Transverse colon (tissue), 4 donors: ENCODE data around the gene PLCG2.

ENCODE experiments used
- EP300 ChIP-seq: sonication (generic); formaldehyde crosslinking; IDR thresholded peaks from one replicate; pipeline ENCODE4 v1.6.1; 2017; ENCODE audit warnings: antibody characterized with exemption, low read depth
- POLR2A ChIP-seq: fragments of 450-650 bp; IDR thresholded peaks from one replicate; pipeline ENCODE4 v1.6.1; 2016; ENCODE audit warnings: antibody characterized with exemption, mild to moderate bottlenecking, moderate library complexity
- POLR2AphosphoS5 ChIP-seq, 3 donors: sonication (generic); formaldehyde crosslinking; IDR thresholded peaks; one replicate each; pipeline ENCODE4 v1.6.1; 2016; ENCODE audit warnings: antibody characterized with exemption in 3 of 3
- TF ChIP-seq, protein P1 (sequence below), 5 experiments: fragments of 200-600 bp in 3 of 5; fragments of 450-650 bp in 2 of 5; sonication (generic) in 3 of 5; IDR thresholded peaks; 1 replicate in 2 of 5; 2 replicates in 3 of 5; pipeline ENCODE4 v1.5.1; 2016 to 2017; ENCODE audit warnings: antibody characterized with exemption in 5 of 5, inconsistent platforms in 3 of 5, mild to moderate bottlenecking in 2 of 5, moderate library complexity in 1 of 5

DNA sequence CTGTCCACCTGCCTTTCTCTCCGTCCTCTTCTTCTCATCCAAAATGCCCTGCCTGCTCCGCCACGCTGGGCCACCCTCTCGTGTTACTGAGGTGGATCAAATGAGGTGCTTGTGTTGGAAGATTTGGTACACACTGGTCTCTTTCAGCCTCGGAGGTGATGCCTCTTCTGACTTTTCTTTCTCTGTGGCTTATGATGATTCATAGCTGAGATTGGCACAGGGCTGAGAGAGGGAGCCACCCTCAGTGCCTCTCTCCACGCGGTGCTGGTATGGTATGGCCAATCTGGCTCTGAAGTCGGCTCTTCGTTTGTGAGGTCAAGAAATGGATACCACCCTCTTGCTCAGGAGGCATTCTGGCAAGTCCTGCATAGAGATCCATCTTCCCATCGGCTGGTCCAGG lies 82.4 kb downstream of the PLCG2 start:
- TF ChIP-seq POLR2A (no peak), EP300 (no peak), POLR2AphosphoS5 (IDR thresholded peaks at IDR 0.05) (no peak)
- TF ChIP-seq, protein P1, sequence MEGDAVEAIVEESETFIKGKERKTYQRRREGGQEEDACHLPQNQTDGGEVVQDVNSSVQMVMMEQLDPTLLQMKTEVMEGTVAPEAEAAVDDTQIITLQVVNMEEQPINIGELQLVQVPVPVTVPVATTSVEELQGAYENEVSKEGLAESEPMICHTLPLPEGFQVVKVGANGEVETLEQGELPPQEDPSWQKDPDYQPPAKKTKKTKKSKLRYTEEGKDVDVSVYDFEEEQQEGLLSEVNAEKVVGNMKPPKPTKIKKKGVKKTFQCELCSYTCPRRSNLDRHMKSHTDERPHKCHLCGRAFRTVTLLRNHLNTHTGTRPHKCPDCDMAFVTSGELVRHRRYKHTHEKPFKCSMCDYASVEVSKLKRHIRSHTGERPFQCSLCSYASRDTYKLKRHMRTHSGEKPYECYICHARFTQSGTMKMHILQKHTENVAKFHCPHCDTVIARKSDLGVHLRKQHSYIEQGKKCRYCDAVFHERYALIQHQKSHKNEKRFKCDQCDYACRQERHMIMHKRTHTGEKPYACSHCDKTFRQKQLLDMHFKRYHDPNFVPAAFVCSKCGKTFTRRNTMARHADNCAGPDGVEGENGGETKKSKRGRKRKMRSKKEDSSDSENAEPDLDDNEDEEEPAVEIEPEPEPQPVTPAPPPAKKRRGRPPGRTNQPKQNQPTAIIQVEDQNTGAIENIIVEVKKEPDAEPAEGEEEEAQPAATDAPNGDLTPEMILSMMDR (IDR thresholded peaks at IDR 0.05) = no peak
